SK-MEL-5 (cell line): Measurements from ENCODE around the gene HEXD. TPM values are rescaled to one million over a fixed set of nuclear protein-coding genes. Genes with fewer than 3 reads are reported as not detected.

Experiments used
- DNase-seq: peaks from one replicate; pipeline ENCODE4 v3.0.0-alpha.2; 2016; ENCODE audit warnings: low read depth, low spot score
- in situ Hi-C: cut with HindIII; loops from 2 replicates; pipeline ENCODE4 v1.10.0; 2016; ENCODE audit warnings: low sequenced_read_pairs, high pct_unique_total_duplicates, low pct_unique_long_range_greater_than_20kb
- total RNA-seq: library from RNA; depleted of rRNA; stranded (reverse); fragments of >200 nt; shearing (Covaris generic); gene quantifications from 2 replicates; pipeline ENCODE4 v1.2.3, GENCODE V29; 2014

HEXD gene
- total RNA-seq, 1 experiment from 2014 or later = 4.4 TPM

DNA sequence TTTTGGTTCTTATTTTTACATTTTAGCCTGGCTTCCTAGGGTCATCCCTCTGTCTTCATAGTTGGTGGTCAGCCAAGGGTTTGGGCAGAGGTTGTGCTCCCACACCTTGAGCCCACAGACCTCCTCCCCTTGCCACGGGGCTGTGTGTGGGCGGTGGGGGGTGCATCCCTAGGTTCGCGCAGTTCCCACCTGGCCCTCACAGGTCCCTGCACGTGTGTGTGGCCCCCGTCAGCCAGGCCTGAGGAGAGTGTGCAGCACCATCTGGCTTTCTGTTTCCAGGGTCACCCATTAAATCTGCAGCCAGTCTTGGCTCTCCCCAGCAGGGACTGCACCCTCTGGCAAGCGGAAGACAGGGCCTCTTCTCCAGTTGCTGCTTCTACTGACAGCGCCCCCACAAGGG is 13.9 kb downstream of the HEXD start:
- in situ Hi-C loops = no loop called here
- DNase-seq = no peak

DNA sequence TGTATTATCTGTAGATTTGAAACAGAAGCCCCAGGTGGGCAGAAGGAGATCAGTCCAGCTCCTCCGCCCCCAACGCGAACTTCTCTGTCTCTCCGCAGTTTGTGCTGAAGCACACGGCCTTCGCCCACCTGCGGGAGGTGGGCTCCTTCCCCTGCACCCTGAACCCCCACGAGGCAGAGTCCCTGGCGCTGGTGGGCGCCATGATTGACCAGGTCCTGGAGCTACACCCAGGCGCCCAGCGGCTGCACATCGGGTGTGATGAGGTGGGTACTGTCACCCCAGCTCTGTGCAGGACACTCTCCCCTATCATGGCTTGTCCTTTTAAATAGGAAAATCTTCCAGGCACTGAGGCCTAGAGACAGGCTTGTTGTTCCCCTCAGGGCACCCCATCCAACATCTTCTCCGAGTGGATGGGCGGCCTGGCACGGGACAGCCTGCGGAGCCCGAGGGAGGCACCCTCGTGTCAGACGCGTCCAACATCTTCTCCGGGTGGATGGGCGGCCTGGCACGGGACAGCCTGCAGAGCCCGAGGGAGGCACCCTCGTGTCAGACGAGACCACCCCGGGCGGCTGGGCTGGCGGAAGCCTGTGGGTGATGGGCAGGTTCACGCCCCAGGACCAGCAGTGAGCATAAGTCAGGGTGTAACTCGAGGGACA is 15.5 kb downstream of the HEXD start:
- in situ Hi-C loops = no loop called here
- no peak for DNase-seq

DNA sequence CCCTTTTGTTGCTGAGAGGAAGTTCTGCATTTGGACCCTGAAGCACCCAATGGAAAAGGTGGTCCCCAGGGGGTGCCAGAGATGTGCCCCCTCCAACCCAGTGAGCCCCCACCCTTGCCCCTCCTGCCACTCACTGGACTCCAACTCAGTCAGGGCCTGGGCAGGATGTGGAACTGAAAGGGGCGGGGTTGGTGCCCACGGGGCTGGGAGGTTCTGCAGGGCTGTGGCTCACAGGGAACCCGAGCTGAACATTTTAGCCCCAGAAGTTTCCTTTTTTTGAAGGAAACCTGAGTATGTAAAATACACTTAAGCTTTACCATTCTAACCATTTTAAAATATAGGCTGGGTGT is 16.0 kb downstream of the HEXD start:
- in situ Hi-C loops = no loop called here
- DNase-seq = no peak

DNA sequence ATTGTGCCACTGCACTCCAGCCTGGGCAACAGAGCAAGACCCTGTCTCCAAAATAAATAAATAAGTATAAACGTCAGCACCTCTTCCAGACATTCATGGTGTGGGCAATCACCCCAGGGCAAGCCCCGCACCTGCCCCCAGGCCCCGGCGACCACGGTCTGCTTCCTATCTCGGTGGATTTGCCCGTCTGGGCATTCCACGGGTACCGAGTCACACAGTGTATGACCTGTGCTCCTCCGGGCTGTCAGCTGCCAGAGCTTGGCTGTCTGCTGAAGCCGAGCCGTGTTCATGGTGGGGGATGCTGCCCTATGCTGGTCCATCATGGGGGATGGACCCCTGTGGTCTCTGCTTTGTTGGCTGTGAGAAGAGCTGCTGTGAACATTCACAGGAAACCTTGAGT is 17.0 kb downstream of the HEXD start:
- no peak for DNase-seq
- in situ Hi-C loops = no loop called here

DNA sequence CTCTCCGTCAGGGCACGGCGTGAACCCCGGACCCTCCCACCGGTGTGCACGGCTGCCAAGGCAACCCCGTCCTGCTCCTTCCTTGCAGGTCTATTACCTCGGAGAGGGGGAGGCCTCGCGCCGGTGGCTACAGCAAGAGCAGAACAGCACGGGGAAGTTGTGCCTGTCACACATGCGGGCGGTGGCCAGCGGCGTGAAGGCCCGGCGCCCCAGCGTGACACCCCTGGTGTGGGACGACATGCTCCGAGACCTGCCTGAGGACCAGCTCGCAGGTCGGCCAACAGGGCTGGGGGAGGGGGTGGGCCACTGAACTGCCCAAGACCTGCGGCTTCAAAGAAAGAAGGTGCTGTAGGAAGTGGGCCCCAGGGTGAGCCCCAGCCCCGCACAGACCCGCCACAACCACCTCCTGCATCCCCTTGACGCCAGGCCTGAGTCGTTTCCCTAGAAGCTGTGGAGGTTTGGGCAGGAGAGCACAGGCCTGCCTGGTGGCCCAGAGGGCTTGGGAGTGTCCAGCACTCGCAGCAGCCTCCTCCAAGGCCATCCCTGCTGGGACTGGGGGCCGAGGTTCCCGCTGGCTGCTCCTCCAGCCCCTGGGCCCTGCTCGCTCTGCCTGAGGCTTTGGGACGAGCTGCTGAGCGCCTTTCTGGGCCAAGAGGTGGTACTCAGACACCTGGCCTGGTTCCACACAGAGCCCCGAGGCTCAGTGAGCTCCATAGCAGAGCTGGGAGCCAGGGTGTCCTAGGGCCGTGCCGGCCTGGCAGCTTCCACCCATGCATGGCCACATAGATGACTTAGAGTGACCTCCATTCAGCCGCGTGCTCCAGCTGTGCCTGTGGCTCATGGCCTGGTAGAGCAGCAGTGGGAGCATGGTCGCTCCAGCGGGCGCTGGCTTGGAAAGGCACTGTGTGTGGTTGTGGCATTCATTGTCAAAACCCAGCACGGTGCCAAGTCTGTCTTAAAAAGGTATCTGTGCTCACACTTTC is 17.7 kb downstream of the HEXD start:
- in situ Hi-C loops = no loop called here
- DNase-seq = no peak

DNA sequence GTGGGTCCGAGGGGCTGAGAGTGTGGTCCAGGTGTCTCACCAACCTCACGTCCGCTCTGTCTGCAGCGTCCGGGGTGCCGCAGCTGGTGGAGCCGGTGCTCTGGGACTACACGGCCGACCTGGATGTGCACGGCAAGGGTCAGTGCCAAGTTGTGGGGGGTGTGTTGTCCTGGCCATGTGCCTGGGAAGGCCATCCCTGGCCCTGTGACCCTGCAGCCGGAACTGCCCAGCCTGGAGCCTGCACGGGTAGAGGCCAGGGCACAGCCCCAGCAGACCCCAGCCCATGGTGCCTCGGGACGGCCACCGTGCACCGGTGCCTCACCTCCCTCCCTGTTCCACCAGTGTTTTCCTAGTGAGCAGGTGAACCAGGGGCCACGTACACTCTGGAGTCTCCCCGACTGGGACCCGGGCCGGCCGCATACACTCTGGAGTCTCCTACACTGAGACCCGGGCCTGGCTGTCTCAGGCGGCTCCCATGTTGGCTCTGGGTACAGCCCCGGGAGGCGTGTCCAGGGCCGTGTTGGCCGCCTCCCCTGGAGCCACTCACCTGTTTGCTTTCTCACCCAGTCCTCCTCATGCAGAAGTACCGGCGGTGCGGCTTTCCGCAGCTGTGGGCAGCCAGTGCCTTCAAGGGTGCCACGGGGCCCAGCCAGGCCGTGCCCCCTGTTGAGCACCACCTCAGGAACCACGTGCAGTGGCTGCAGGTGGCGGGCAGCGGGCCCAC is 18.6 kb downstream of the HEXD start:
- DNase-seq = no peak
- in situ Hi-C loops = no loop called here

DNA sequence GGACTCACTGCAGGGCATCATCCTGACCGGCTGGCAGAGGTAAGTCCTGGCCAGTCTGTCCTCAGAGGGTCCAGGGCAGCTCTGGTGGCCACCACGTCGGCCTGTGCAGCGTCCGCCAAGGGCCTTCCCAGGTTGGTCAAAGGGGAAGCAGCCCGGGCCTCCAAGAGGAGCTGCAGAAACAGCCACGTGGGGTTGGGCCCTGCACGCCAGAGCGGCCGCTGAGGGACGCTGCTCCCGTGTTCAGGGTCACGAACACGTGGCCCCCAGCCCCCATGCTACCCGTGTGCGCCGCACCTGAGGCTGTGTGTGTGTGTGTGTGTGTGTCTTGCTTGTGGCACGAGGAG is 19.1 kb downstream of the HEXD start:
- in situ Hi-C loops = no loop called here
- DNase-seq = no peak

DNA sequence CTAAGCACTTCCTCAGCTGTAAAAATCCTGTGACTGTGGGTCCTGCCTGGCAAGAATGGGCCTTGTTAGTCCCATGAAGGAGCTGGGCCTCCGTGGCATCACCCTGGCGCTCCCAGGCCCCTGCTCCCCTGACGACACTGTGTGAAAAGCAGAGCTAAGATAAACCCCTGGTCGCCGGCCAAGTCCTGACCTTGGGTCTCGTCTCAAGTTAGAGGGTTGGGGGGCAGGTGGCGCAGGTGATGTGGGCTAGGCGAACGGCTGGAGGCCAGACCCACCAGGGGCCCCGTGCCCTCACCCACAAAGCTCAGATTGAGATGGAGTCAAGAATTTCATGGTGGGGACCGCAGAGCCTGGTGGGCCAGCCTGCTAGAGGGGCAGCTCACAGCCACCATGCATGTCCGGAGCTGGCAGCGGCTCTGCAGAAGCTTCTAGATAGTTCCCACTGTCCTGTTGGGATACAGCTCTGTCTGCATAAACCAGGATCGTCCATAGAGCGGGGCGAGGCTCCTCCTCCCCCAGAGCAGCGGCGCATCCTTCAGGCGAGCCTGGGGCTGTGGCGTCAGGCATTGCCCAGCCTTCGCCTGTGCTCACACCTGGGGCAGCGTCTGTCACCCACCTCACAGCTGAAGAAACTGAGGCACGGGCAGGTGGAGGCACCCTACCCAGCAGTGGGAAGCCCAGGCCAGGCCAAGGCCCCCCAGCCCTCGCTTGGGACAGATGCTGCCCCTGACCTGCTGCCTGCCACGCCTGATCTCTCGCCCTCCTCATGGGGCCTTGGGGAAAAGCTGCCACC is 20.4 kb downstream of the HEXD start:
- in situ Hi-C loops = no loop called here
- DNase-seq = no peak

DNA sequence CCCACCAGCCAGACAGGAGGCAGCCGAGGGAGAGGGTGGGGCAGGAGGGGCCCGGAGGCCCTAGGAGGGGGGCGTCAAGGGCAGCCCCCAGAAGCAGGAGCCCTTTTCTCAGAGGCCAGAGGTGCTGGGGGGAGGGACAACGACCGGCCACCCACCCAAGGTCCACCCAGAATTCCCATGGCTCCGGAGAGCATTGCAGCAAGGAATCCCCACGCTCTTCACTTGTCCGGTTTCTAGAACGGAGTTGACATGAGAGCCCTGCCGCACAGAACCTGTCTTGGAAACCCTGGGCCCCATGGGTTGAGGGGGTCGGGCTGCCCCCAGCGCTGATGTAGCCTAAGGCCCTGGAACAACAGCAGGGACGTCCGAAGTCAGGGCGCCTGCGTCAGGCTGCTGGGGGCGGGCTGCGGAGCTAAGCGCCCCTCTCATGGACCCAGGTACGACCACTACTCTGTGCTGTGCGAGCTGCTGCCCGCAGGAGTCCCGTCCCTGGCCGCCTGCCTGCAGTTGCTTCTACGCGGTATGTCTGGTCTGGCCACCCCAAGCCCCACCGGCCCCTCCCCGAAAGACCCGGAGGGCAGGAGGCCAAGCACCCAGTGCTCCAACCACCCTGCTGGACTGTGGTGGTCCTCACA is 21.2 kb downstream of the HEXD start:
- in situ Hi-C loops = no loop called here
- no peak for DNase-seq

DNA sequence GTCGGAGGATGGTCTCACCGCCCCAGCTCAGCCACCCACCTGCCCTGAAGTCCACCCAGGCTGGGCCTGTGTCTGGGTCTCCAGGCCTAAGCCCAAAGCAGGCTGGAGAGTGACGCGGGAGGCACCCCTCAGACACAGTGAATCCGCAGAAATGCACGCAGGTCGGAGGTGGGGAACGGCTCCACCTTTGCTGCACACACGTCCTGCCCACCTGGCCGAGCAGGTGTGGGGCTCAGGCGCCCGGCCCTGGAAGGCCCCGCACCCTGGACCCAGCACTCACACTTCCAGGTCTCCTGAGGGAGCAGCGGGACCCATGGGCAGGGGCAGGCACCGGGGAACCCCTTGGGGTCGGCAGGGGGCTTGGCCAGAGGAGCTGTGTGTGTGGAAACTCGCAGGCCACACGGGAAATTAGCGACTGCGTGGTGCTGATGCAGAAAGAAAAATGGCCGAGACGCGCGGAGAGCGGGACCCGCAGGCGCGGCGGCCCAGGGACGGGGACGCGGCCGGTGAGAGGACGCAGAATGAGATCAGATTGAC is 21.8 kb downstream of the HEXD start:
- in situ Hi-C loops = no loop called here
- DNase-seq = no peak

DNA sequence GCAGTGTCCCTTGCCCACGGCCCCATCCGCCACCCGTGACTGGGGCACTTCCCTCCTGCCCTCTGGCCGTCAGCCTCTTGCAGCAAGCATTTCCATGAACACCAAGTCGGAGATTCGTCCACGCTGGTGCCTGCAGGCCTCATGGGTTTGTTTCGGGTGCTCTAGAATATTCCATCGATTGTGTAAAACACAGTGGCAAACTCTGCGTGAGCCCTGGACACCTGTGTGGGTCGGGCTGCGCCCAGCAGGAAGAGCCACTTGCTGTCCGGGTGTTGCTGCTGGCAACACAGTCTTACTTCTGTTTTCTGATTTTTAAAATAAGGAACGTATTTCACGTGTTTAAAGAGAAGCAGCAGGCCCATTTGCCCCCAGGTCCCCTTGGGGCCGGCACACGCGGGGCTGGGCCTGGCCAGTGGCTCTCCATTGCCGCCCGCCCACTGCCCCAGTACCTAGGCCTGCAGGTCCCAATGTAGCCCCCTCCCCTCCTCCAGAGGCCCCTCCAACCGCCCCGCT is 22.4 kb downstream of the HEXD start:
- in situ Hi-C loops = no loop called here
- no peak for DNase-seq

DNA sequence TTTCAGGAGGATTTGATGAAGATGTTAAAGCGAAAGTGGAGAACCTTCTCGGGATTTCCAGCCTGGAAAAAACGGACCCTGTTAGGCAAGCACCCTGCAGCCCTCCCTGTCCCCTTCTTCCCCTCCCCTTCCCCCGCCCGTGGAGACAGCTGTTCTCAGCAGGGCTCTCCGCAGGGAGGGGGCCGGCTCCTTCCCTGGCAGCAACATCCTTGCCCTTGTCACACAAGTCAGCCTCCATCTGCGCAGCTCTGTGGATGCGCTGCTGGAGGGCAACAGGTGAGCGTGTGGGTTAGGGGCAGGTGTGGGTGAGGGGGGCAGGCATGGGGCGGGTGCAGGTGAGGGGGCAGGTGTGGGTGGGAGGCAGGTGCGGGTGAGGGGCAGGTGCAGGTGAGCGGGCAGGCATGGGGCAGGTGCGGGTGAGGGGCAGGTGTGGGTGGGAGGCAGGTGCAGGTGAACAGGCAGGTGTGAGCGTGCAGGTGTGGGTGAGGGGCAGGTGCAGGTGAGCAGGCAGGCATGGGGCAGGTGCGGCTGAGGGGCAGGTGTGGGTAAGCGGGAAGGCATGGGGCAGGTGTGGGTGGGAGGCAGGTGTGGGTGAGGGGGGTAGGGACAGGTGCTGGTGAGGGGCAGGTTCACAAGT is 23.0 kb downstream of the HEXD start:
- in situ Hi-C loops = no loop called here
- no peak for DNase-seq

DNA sequence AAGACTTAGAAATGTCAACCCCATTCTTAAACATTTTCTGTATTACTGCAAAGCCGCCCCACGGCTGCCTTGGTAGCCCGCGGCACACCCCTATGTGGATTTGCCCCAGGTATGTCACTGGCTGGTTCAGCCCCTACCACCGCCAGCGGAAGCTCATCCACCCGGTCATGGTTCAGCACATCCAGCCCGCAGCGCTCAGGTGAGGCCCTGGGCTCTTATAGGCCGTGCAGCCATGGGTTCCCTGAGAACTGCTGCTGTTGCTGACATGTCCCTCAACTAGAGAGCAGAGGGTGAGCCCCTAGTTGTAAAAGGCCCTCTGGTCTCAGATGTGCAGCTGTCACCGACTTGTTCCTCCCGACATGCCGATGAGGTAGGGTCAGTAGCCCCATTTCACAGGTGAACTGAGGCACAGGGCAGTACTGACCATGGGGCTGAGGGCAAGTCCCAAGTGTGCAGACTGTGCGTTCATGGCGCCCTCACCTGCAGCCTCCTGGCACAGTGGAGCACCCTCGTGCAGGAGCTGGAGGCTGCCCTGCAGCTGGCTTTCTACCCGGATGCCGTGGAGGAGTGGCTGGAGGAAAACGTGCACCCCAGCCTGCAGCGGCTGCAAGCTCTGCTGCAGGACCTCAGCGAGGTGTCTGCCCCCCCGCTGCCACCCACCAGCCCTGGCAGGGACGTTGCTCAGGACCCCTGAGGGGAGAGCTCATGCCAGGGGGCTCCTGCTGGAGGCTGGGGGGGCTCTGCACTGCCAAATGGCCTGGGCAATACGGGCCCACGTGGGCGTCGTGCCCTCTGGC is 23.7 kb downstream of the HEXD start:
- in situ Hi-C loops = no loop called here
- no peak for DNase-seq

DNA sequence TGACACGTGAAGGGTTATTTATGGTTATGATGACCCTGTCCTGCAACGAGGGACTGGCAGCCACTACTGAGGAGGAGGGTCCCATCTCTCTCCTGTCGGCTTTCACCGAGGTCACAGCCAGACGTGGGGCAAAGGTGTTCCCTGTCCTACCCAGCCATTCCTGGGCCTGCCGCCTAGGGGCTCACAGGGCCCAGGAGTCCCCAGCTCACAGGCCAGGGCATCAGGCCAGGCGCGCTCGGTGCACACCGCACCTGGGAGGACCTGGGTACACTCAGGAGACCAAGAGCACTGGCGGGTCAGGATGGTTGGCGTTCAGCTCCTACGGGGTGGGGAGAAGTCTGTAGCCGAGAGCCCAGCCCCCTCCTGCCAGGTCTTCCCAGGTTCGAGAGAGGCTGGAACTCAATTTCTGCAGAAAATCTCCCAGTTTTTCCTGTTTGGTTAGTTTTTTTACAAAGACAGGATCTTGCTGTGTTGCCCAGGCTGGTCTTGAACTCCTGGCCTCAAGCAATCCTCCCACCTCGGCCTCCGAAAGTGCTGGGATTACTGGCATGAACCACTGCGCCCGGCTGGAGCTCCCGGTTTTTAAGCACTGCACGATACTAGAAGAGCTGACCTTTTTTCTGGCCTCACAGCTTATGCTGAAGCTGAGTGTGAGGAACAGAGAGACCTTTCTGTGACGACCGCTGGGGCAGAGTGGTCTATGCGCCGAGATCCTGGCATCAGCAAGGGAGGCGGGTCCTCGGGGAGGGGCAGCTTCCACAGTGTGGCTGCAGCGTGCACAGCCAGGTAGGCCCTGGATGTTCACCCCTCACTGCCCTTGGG is 24.7 kb downstream of the HEXD start:
- DNase-seq = no peak
- in situ Hi-C loops = no loop called here
